HG03439 (cell line): Measurements from ENCODE around the gene RALGPS2.
"Not testable (repeated sequence)": the region's sequence is repeated elsewhere in the genome, so short reads cannot be mapped to it uniquely, and the experiment has no call there.

Source experiments
- ATAC-seq: cut with Tn5 transposase; IDR thresholded peaks from one replicate; pipeline ENCODE4 v1.9.1; 2021; ENCODE audit warnings: mild to moderate bottlenecking, moderate library complexity; ENCODE audit not compliant: unreplicated experiment

The RALGPS2 gene

GRCh38 chr1:178724376-178724727, 692 bp upstream of the RALGPS2 start:
- no peak for ATAC-seq

GRCh38 chr1:178725466-178726086, 532 bp downstream of the RALGPS2 start:
- peak; percentile 40 for ATAC-seq

- ATAC-seq, result peak; percentile 70
Measured at GRCh38 chr1:178726087-178726517, 1.1 kb downstream of the RALGPS2 start.

- ATAC-seq, result no peak
Measured at GRCh38 chr1:178726545-178726944, 1.5 kb downstream of the RALGPS2 start.

- ATAC-seq, result no peak
Measured at GRCh38 chr1:178727014-178727895, 2.2 kb downstream of the RALGPS2 start.

- no peak for ATAC-seq
Measured at GRCh38 chr1:178733972-178734371, 8.9 kb downstream of the RALGPS2 start.

GRCh38 chr1:178738780-178739179, 13.7 kb downstream of the RALGPS2 start:
- no peak for ATAC-seq

GRCh38 chr1:178739285-178740045, 14.4 kb downstream of the RALGPS2 start:
- no peak for ATAC-seq

- ATAC-seq, result no peak
Measured at GRCh38 chr1:178740491-178740890, 15.4 kb downstream of the RALGPS2 start.

GRCh38 chr1:178740924-178741323, 15.9 kb downstream of the RALGPS2 start:
- no peak for ATAC-seq

GRCh38 chr1:178743801-178744200, 18.8 kb downstream of the RALGPS2 start:
- ATAC-seq, result no peak

GRCh38 chr1:178745260-178745659, 20.2 kb downstream of the RALGPS2 start:
- no peak for ATAC-seq

- ATAC-seq, result no peak
Measured at GRCh38 chr1:178746345-178746744, 21.3 kb downstream of the RALGPS2 start.

GRCh38 chr1:178747361-178747760, 22.3 kb downstream of the RALGPS2 start:
- not testable (repeated sequence) for ATAC-seq

- no peak for ATAC-seq
Measured at GRCh38 chr1:178749581-178750166, 24.6 kb downstream of the RALGPS2 start.

GRCh38 chr1:178751046-178751445, 26.0 kb downstream of the RALGPS2 start:
- ATAC-seq, result no peak

GRCh38 chr1:178752891-178753290, 27.8 kb downstream of the RALGPS2 start:
- no peak for ATAC-seq

GRCh38 chr1:178754655-178755256, 29.7 kb downstream of the RALGPS2 start:
- ATAC-seq, result not testable (repeated sequence)

GRCh38 chr1:178768423-178768822, 43.4 kb downstream of the RALGPS2 start:
- no peak for ATAC-seq

GRCh38 chr1:178772952-178773351, 47.9 kb downstream of the RALGPS2 start:
- no peak for ATAC-seq

- no peak for ATAC-seq
Measured at GRCh38 chr1:178774263-178774662, 49.2 kb downstream of the RALGPS2 start.
